Suppressor macrophage treated with lipopolysaccharide for 4 hours (primary cell): Measurements from ENCODE around the gene MAN2A1.
A peak's percentile ranks its signal among the peaks of the same experiment; 100 is the strongest.
"Not testable (repeated sequence)": the region's sequence is repeated elsewhere in the genome, so short reads cannot be mapped to it uniquely, and the experiment has no call there.

ENCODE experiments used
- DNase-seq: peaks from one replicate; pipeline ENCODE4 v3.0.0-alpha.2; 2020

Gene MAN2A1

DNA sequence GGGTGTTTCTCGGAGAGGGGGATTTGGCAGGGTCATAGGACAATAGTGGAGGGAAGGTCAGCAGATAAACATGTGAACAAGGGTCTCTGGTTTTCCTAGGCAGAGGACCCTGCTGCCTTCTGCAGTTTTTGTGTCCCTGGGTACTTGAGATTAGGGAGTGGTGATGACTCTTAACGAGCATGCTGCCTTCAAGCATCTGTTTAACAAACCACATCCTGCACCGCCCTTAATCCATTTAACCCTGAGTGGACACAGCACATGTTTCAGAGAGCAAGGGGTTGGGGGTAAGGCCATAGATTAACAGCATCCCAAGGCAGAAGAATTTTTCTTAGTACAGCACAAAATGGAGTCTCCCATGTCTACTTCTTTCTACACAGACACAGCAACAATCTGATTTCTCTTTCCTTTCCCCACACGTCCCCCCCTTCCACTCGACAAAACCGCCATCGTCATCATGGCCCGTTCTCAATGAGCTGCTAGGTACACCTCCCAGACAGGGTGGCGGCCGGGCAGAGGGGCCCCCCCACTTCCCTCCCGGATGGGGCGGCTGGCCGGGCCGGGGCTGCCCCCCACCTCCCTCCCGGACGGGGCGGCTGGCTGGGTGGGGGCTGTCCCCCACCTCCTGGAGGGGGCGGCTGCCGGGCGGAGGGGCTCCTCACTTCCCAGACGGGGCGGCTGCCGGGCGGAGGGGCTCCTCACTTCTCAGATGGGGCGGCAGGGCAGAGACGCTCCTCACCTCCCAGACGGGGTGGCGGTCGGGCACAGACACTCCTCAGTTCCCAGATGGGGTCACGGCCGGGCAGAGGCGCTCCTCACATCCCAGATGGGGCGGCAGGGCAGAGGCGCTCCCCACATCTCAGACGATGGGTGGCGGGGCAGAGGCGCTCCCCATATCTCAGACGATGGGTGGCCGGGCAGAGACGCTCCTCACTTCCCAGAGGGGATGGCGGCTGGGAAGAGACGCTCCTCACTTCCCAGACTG is 142.8 kb downstream of the MAN2A1 start:
- DNase-seq, result not testable (repeated sequence)

DNA sequence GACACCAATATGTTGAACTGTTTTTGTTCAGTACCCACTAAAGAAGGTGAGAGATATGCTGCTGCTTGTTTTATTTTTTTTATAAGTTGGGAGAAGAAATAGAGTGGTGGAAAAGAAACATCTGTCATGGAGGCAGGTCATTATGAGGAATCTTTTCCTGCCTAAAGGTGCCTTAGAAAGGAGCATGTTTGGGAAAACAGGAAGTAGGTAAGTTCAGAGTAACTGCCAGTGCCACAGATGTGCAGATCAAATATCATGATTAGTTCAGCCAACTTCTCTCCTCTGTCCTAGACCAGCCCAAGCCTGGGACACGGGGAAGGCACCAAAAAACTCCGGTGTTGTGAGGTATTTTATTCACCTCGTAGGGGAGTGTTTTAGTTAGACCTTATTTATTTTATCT is 144.2 kb downstream of the MAN2A1 start:
- DNase-seq, result no peak

DNA sequence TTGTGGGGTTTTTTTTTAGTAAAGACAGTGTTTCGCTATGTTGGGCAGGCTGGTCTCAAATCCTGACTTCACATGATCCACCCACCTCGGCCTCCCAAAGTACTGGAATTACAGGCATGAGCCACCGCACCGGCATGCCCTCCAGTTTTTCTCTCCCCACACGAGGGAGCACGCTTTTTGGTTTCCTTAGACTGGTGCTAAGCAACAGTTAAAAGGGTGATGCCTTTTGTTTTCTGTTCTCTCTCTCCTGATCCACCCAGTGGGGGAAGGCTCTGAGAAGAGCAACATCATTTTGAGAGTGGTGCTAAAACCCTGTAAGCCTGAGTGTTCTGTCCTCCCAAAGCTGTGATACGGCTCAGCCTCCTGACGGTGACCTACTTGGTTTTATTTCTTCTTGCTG is 146.6 kb downstream of the MAN2A1 start:
- DNase-seq, result no peak

DNA sequence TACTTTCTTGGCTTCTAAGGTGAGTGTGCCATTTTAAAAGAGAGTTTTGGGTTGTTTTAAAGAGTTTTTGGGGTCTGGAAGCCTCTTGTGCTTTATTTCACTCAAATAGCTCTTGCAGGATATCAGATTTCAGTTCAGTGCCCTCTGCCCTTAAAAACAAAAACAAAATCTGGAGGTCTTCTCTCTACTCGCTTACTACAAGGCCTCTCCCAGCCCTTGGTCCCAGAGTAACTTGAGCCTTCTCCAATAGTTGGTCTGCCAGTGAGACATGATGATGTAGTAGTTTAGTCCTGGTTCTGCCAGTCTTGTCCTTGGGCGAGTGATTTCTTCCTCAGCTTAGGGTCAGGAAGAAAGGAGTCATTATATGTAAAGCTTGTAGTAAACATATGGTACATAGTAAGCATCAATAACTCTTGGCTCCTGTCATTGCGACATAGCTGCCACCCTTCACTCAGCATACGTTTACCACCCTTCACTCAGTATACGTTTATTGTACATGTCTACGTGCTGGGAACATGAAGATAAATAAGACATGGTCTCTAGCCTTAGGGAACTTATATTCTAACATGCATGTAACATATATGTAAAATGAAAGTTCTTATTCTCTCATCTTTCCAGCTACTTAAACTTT is 147.6 kb downstream of the MAN2A1 start:
- DNase-seq, result no peak

DNA sequence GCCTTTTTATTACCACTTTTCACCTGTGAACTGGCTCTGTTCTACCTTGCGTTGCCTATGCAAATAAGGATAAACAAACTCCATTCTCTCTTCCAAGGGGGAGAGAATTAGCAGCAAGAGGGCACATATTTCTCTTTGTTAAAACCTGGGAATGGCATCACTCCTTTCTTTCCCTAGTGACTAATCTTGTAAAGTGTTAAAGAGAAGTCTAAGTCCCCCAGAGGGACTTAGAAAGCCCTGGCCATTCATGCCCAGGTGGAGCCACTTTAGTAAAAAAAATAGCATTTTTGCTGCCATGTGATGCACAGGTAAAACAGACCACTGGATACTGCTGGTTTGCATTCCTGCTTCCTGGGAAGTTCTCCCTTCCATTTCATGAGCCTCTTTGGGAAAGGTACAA is 148.4 kb downstream of the MAN2A1 start:
- no peak for DNase-seq

DNA sequence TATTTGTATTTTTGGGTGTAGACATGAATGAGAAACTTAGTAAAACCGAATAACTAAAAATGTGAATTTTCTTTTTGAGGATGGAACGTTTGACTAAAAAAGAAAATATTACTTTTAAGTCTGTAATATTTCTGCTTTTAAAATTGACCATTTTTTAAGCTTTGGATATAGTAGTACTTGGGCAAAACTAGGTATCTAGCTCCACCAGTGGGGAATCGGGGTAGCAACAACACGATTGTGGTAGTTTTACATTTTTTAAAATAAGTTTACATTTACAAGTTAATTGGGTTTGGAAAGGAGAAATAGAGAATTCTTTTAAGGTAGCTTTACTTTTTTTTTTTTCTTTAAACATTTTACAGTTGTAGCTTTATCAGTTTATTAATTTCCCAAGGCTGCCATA is 154.4 kb downstream of the MAN2A1 start:
- no peak for DNase-seq

DNA sequence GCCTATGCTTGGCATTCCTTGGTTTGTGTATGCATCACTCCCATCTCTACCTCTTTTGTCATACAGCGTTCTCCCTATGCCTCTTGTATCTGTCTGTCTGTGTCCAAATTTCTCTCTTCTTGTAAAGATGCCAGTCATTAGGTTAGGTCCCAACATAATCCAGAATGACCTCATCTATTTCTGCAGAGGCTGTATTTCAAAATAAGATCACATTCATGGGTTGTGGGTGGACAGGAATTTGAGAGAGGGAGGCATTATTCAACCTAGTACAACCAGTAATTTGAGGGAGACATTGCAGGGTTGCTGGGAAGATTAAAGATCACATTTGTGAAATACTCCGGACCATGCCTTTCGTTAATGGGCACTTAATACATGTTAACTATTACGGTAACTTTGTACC is 155.0 kb downstream of the MAN2A1 start:
- no peak for DNase-seq

DNA sequence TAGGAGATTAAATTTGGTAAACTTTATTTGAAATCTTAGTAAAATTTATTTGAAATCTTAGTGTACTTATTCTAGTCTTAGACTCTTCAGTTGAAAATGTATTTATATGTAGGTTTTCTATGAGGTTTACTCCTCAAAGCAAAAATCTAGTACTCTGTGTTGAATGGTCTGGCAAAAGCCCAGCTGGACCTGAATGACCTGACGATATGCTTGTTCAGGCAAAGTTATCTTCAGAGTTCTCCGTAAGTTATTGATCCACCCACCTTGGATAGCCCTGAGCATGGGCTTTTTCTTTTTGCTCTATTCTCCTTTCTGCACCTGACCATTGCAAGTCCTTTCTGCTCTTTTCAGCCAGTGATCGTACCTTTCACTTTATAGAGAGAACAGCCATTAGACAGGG is 158.4 kb downstream of the MAN2A1 start:
- DNase-seq, result no peak

DNA sequence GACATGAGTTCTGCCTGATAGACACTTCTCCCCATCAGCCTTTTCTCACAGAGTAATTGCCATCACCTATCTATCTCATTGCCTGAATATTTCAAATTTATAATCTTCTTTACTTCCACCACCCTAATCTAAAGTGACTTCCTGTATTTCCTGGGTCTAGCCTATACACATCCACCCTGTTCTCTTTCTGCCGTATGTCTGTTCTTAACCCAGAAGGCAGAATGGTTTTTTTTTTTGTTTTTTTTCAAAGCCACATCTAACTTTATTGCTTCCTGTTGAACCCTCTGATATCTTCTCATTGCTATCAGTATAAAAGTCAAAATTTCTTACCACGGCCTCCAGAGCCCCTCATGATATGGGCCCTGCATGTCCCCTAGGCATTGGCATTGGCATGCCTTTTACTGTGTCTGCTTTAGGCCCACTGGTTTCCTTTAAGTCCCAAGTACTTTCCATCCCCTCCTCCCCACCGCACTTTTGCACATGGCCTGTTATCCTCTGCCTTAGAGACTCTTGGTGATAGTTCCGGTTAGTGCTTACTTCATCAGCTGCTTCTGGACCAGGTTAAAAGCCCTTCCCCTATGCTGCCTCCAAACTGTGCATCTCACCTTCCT is 159.9 kb downstream of the MAN2A1 start:
- no peak for DNase-seq

DNA sequence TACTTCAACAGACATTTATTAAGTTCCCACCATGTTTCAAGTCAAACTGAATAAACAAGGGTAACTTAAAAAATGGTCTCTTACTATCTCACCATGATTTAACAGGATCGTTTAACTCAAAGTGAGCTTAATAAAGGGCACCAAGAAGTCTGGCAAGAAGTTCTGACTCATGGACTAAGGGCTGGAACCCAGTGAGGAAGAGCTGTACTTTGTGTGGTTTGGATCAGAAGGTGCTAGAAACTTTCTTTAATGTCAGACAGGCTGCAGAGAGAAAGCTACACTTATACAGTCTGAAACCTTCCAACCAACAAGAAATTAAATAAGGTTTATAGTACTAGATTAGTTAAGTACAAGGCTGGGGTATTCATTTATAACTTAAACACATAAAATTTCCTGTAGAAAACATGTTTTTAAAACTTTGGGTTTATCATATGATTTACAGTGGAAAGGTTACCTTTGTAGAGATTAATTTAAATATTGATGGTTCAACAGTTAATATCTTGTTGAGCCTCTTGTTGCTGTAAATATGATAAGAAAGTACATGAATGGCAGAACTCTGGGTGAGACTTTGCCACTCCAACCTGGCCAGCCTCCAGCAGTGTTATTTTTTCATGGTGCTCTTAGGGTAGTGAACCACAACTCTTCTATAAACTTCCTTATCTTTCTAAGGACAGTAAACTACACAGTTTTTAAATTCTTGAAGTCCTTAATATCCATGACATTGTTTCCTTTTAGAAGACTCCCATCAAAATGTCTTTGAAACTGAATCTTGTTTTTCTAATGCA is 162.8 kb downstream of the MAN2A1 start:
- no peak for DNase-seq

DNA sequence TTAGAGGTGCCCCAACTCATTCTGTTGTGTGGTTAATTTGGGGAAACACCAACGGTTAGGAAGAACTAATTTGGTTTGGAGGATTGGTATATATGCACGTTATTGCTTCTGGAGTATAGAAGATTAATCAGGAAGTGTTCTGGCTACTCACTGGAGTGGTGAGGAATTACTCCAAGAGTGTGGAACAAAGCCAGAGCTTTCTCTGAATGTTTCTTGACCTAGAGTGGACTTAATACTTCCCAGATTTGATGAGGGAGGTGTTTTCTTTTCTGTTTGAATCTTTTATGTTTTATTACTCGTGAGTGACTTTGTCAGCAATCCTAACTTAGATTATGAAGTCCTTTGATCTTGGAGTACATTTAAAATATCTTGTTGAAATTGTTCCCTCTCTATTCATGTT is 163.7 kb downstream of the MAN2A1 start:
- DNase-seq, result no peak

DNA sequence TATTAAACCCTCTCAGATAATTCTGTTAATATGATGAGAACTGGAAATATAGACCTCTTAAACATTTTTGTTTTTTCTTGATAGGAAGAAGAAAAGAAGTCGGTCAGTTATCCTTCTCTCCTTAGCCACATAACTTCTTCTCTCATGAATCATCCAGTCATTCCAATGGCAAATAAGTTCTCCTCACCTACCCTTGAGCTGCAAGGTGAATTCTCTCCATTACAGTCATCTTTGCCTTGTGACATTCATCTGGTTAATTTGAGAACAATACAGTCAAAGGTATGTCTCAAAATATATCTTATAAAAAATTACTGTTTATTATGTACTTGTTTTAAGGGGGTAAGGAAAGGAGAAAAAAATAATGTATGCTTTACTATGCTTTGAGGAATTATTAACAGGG is 165.3 kb downstream of the MAN2A1 start:
- DNase-seq, result no peak

DNA sequence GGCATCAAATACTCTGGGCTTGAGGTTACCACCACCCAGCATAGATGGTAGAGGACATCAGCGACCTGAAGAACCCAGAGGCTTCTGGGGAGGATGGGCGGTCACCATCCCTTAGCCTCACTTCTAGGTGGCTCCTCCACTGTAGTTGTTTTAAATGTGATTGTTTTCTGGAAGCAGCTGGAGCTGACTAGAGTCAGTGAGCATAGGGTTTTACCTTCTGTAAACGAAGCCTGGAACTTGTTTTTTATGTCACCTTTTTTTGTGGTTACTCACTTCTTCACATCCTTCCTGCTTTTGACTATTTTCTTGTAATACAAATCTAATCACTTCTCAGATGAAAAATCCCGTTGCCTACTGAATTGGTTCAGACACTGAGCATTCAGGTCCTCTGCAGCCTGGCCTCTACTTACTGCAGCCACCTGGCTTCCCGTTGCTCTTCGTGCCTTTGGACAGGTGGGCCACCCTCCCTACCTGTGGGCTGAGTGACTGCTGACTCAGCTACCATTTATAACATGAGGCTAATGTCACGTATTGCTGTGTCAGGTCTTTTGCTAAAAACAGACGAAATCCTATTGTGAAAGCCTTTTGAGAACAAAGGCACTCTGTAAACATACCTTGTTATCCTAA is 167.8 kb downstream of the MAN2A1 start:
- DNase-seq, result no peak

DNA sequence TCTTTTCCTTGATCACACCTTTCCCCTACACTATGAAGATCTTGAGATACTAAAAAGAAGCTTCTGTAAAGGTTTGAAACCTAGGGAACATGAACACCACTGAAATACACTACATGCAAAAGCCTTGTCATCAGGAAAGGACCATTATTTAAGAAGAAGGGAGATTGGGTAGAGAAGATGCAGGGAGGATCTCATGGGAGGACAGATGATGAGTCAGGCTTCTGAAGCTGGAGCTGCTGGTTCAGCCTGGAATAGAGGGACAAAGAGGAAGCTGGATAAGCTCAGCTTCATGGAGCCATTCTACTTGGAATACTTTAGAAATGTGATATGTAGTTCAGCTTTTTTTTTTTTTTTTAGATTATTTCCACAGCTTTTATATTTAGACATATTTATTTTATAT is 169.8 kb downstream of the MAN2A1 start:
- DNase-seq, result no peak

DNA sequence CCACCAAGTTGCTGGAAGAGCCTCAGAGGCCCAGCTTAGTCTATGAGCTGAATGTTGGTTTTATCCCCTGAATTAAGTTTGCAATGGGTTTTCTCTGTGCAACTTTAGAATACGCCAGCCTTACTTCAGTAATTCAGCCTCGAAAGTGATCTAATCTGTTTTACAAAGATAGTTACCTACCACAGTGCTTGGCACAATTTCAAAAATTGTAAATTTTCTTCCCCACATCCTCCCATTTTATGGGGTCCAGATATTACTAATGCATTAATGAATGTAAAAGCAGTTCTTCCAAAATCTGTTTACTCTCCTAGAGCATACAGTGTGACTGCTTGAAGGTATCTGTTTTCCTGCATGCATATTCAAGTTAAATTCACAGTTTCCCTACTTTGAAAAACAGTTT is 172.6 kb downstream of the MAN2A1 start:
- DNase-seq, result no peak

DNA sequence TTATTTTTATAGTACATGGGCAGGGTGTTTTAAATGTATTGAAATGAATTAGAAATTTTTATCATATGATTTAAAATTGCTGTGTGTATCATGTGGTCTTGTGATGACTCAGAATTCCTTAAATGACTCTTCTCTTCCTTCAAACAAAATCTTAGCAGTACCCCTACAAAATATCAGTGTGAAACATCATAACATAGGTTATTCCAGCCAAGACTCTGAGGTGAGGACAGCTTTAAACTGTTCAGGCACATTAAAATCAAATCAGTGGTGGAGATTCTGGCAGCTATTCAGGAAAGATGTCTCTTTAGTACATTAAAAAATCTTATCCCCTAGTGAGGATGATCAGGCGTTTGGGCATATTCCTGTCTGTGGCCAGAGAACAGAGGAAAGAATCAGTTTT is 174.0 kb downstream of the MAN2A1 start:
- DNase-seq, result no peak

DNA sequence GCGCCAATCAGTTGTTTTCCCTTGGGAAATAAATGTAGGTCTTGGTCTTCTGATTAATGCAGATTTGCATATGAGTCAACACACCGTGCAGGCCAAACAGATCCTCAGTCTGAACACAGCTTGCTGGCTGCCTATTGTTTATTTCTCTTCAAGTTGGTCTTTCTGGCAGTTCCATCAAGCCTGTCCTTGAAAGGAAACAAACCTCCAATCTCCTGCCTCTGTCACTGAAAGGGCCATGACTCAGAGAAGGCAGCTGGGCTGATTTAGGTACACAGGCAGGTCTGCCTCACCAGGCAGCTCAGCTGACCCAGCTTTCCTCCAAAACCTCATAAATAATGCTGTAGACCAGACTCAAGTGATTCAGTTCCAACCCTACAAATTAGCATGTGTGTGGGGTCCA is 175.9 kb downstream of the MAN2A1 start:
- DNase-seq, result no peak

DNA sequence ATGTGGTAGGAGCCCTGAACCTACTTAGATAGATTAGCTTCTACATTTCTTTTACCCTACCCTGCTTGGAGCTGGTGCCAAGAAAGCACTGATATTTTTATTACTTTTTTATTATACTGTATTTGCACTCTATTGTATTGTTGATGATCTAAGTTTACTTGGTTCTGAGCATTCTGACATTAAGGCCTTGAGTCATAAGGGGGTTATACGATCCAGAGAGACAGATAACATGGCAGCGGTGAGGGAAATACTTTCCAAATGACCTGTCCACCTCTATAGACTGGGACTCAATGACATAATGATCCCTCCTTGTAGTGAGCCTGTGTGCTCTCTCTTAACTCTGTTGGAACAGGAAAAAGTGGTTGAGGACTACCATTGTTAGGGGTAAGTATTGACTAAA is 176.3 kb downstream of the MAN2A1 start:
- DNase-seq, result no peak

DNA sequence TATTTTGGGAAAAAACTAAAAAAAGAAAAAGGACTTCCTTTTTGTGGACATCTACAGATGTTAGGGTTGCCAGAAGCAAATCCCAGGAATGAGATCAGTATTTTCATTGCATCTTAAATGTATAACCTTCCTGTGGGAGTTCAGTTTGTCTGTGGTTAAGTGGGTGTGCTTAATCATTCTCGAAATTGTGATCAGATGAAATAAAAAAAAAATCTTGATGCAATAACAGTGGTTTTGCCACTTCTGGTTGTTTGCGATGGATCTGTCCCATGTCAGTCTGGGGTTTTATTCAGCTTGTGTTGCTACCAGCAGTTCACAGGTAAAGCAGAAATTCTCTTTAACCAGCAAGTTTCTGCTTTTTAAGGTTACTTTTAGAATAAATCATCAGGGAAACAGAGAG is 179.0 kb downstream of the MAN2A1 start:
- peak; percentile 2 for DNase-seq

DNA sequence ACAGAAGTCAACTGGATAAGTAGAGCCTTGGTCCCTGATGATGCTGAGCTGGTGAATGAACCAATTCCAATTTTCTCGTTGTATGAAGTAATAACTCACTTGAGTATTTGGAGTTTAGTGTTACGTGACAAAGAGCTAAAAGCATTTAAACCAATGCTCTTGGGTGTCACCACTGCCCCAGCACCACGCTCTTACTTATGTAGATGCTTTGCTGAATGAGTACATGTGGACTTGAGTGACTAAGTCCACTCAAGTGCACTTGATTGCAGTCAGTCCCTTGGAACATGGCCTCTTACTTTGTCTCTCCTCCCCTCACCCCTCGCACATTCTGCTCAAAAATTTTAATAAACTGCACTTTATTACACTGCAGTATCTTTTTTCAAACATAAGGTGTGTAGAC is 184.0 kb downstream of the MAN2A1 start:
- DNase-seq, result no peak

DNA sequence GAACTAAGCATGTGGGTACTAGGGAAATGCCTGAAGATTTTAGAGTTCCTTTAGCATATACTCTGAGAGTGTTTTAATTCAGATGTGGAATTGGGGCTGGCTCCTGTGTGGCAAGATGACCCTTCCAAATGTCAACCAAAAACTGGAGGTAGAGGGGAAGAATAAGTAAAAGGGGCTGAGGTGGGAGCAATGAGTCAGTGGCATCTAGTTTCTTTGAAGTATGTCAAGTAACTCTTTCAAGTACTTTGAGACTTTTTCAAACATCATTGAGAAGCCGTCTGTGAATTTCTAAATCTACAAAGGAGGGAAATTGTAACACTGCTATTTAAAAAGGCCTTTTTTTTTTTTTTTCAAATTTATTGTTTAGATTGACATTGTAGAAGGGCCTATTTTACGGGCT is 184.4 kb downstream of the MAN2A1 start:
- DNase-seq, result no peak

DNA sequence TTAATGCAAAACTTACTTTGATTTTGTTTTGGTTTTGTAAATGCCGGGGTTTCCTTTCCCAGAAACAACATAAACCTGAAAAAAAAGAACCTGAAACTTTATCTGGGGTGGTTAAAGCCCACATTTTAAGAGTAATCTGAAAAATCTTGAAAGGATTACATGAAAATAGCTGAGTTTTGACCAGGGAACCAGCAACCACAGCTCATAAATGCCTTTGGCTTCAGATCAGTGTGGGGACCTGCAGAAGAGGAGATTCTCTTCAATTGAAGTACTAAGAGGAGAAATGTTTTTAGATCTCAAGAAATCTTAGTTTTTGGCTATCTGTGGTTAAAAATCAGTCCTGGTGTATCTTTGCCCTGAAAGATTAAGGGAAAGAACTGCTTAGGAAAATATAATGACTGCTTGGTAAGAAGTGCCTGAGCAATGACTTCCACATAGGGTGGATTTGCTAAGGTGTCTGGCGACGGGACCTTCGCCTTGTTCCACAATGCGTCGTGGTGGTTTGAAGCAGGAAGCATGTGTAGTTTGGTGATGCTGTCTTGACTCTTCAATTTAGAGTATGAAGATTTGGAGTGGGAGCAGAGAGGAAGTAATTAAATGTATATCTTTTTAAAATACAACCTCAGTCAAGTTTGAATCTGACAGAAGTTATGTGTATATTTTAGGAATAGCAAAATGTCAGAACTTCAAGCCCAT is 186.5 kb downstream of the MAN2A1 start:
- no peak for DNase-seq
